ENCODE measurements around the gene PRMT6.
A peak's percentile ranks its signal among the peaks of the same experiment; 100 is the strongest.

Gene PRMT6

DNA sequence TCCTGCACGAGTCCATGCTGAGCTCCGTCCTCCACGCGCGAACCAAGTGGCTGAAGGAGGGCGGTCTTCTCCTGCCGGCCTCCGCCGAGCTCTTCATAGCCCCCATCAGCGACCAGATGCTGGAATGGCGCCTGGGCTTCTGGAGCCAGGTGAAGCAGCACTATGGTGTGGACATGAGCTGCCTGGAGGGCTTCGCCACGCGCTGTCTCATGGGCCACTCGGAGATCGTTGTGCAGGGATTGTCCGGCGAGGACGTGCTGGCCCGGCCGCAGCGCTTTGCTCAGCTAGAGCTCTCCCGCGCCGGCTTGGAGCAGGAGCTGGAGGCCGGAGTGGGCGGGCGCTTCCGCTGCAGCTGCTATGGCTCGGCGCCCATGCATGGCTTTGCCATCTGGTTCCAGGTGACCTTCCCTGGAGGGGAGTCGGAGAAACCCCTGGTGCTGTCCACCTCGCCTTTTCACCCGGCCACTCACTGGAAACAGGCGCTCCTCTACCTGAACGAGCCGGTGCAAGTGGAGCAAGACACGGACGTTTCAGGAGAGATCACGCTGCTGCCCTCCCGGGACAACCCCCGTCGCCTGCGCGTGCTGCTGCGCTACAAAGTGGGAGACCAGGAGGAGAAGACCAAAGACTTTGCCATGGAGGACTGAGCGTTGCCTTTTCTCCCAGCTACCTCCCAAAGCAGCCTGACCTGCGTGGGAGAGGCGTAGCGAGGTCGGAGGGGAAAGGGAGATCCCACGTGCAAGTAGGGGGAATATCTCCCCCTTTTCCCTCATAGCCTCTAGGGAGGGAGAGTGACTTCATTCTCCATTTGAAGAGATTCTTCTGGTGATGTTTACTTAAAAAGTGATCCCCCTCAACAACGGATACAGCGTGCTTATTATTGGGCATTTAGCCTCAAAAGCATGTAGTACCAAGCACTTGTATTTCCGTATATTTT, 991 bp downstream of the PRMT6 start:
- Histone ChIP-seq H2AK5ac (ENCODE audit: low read depth, low read length) (peak overlapping the region; percentile 30), H3K4me2 (ENCODE audit: insufficient read depth, low read length, poor library complexity, severe bottlenecking) (peak overlapping the region; percentile 74), H3K27ac (replicated peaks; ENCODE audit: low read length) (peak overlapping the region; percentile 91), H3K9me3 (replicated peaks in 1 of 2; ENCODE audit: control insufficient read depth in 2 of 2, insufficient read depth in 1 of 2, low read depth in 1 of 2, low read length in 2 of 2) (no peaks in the 10 kb centered on the region), H3K14ac (ENCODE audit: low read length) (peak overlapping the region; percentile 100), H3K4me1 (ENCODE audit: control insufficient read depth in 2 of 2, insufficient read depth in 1 of 2, low read depth in 1 of 2, low read length in 2 of 2) (peaks cover 0 to 4% of the 10 kb centered on the region in 2 donors), H4K91ac (ENCODE audit: low read depth, low read length, poor library complexity) (no peak overlapping the region), H2BK120ac (ENCODE audit: low read depth, low read length) (peak overlapping the region; percentile 47), H3K27me3 (ENCODE audit: control insufficient read depth in 3 of 3, insufficient read depth in 3 of 3, low read depth in 1 of 3, low read length in 3 of 3) (no peaks in the 10 kb centered on the region), H3K4ac (ENCODE audit: low read length) (peak overlapping the region; percentile 81), H2BK12ac (ENCODE audit: low read length) (no peak overlapping the region), H3K4me3 (ENCODE audit: low read length in 2 of 2) (peak overlapping the region; percentile 74 to 99), H3K23ac (ENCODE audit: low read depth, low read length, poor library complexity) (peak overlapping the region; percentile 99), H2BK15ac (ENCODE audit: low read length) (peak overlapping the region; percentile 97), H3K9ac (ENCODE audit: low read depth, low read length, poor library complexity) (peak overlapping the region; percentile 100), H2BK5ac (ENCODE audit: low read length) (peak overlapping the region; percentile 93), H2AFZ (ENCODE audit: low read length) (peak overlapping the region; percentile 97), H3K79me1 (ENCODE audit: low read depth, low read length) (peaks cover 9% of the 10 kb centered on the region), H3K36me3 (replicated peaks in 1 of 2; ENCODE audit: control insufficient read depth in 2 of 2, insufficient read depth in 2 of 2, low read length in 2 of 2) (peaks cover 0 to 28% of the 10 kb centered on the region in 2 donors), H4K8ac (ENCODE audit: low read depth, low read length) (peak overlapping the region; percentile 52), H3K18ac (ENCODE audit: low read length) (peak overlapping the region; percentile 100)
- no CpG with 5 or more reads among the region's 55 CpGs for WGBS, 2 donors (ENCODE audit: extremely low coverage in 2 of 2, insufficient read length in 2 of 2, insufficient replicate concordance in 1 of 2)
- DNase-seq (ENCODE audit: low spot score): peak; percentile 41

DNA sequence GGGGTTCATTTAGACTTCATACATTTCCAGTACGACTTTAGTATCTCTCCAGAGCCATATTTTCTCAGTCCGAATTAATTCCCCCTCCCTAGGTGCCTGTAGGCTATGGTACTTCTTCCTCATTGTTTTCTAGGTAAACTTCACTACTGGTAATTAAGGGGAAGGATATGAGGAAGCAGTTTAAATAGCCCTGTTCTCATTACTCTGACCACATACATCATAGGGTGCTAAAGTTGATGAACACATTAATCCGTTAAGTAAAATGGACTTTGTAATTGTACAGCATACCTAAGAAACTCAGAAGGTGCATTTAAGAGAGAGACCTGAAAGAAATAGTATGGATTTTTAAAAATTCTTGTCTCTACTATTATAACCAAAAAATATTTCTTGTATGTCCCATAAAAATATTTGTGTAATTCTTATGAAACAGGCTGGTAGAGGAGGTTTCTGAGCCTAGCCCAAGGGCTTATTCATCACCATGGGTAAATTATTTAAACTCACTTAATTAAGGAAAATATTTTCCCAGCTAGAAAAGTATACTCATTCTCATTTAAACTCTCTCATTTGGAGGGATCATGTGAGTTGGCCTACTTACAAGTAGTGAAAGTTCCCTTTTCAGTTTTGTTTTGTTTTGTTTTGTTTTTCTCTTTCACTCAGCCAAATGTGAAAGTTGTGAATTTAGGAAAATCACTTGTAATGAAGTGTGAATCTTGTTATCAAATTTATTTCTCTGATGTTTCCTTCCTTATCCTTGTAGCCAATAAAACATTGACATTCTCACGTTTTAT, 2.0 kb downstream of the PRMT6 start:
- Histone ChIP-seq H3K4me1 (ENCODE audit: control insufficient read depth in 2 of 2, insufficient read depth in 1 of 2, low read depth in 1 of 2, low read length in 2 of 2) (peaks cover 0 to 4% of the 10 kb centered on the region in 2 donors), H2BK15ac (ENCODE audit: low read length) (no peak overlapping the region), H3K4ac (ENCODE audit: low read length) (no peak overlapping the region), H4K8ac (ENCODE audit: low read depth, low read length) (no peak overlapping the region), H3K9ac (ENCODE audit: low read depth, low read length, poor library complexity) (no peak overlapping the region), H3K27me3 (ENCODE audit: control insufficient read depth in 3 of 3, insufficient read depth in 3 of 3, low read depth in 1 of 3, low read length in 3 of 3) (no peaks in the 10 kb centered on the region), H2BK12ac (ENCODE audit: low read length) (no peak overlapping the region), H3K79me1 (ENCODE audit: low read depth, low read length) (peaks cover 9% of the 10 kb centered on the region), H3K9me3 (replicated peaks in 1 of 2; ENCODE audit: control insufficient read depth in 2 of 2, insufficient read depth in 1 of 2, low read depth in 1 of 2, low read length in 2 of 2) (no peaks in the 10 kb centered on the region), H4K91ac (ENCODE audit: low read depth, low read length, poor library complexity) (no peak overlapping the region), H2AK5ac (ENCODE audit: low read depth, low read length) (no peak overlapping the region), H3K4me3 (ENCODE audit: low read length in 2 of 2) (no peak overlapping the region), H2BK5ac (ENCODE audit: low read length) (no peak overlapping the region), H3K14ac (ENCODE audit: low read length) (no peak overlapping the region), H3K18ac (ENCODE audit: low read length) (no peak overlapping the region), H3K27ac (replicated peaks; ENCODE audit: low read length) (no peak overlapping the region), H2AFZ (ENCODE audit: low read length) (no peak overlapping the region), H2BK120ac (ENCODE audit: low read depth, low read length) (no peak overlapping the region), H3K23ac (ENCODE audit: low read depth, low read length, poor library complexity) (no peak overlapping the region), H3K36me3 (replicated peaks in 1 of 2; ENCODE audit: control insufficient read depth in 2 of 2, insufficient read depth in 2 of 2, low read length in 2 of 2) (peaks cover 0 to 28% of the 10 kb centered on the region in 2 donors), H3K4me2 (ENCODE audit: insufficient read depth, low read length, poor library complexity, severe bottlenecking) (no peak overlapping the region)
- WGBS, 2 donors (ENCODE audit: extremely low coverage in 2 of 2, insufficient read length in 2 of 2, insufficient replicate concordance in 1 of 2): no CpG with 5 or more reads among the region's 4 CpGs
- DNase-seq (ENCODE audit: low spot score): no peak

DNA sequence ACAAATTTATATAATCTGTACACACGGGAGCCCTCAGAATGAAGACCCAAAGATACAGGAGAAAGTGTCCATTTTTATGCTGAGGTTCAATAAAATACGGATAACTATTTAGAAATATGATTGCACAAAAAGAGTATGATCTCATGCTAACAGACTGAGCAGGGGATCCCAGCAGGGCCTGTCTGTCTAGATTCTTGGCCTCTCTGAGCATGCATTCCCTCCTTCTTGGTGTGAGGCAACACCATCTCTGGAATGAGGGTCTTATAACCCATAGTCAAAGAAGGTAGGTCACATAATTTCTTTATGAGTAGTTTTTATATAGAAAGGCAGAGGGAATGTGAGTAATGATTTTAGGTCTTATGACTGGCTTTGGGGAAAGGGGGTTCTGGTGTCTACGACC, 5.4 kb downstream of the PRMT6 start:
- H2BK5ac ChIP-seq (ENCODE audit: low read length): no peak overlapping the region
- peaks cover 0 to 4% of the 10 kb centered on the region in 2 donors for H3K4me1 ChIP-seq (ENCODE audit: control insufficient read depth in 2 of 2, insufficient read depth in 1 of 2, low read depth in 1 of 2, low read length in 2 of 2)
- H3K79me1 ChIP-seq (ENCODE audit: low read depth, low read length): peaks cover 7% of the 10 kb centered on the region
- no peak overlapping the region for H3K4ac ChIP-seq (ENCODE audit: low read length)
- no peak overlapping the region for H2AFZ ChIP-seq (ENCODE audit: low read length)
- H2AK5ac ChIP-seq (ENCODE audit: low read depth, low read length): no peak overlapping the region
- H2BK12ac ChIP-seq (ENCODE audit: low read length): no peak overlapping the region
- WGBS, 2 donors (ENCODE audit: extremely low coverage in 2 of 2, insufficient read length in 2 of 2, insufficient replicate concordance in 1 of 2): no CpG with 5 or more reads among the region's 3 CpGs
- H3K18ac ChIP-seq (ENCODE audit: low read length): no peak overlapping the region
- no peaks in the 10 kb centered on the region for H3K9me3 ChIP-seq (replicated peaks in 1 of 2; ENCODE audit: control insufficient read depth in 2 of 2, insufficient read depth in 1 of 2, low read depth in 1 of 2, low read length in 2 of 2)
- H2BK15ac ChIP-seq (ENCODE audit: low read length): no peak overlapping the region
- H3K14ac ChIP-seq (ENCODE audit: low read length): no peak overlapping the region
- no peak overlapping the region for H4K8ac ChIP-seq (ENCODE audit: low read depth, low read length)
- H3K23ac ChIP-seq (ENCODE audit: low read depth, low read length, poor library complexity): no peak overlapping the region
- no peak overlapping the region for H2BK120ac ChIP-seq (ENCODE audit: low read depth, low read length)
- no peak overlapping the region for H4K91ac ChIP-seq (ENCODE audit: low read depth, low read length, poor library complexity)
- no peaks in the 10 kb centered on the region for H3K27me3 ChIP-seq (ENCODE audit: control insufficient read depth in 3 of 3, insufficient read depth in 3 of 3, low read depth in 1 of 3, low read length in 3 of 3)
- DNase-seq (ENCODE audit: low spot score): no peak
- H3K4me3 ChIP-seq (ENCODE audit: low read length in 2 of 2): no peak overlapping the region
- no peak overlapping the region for H3K27ac ChIP-seq (replicated peaks; ENCODE audit: low read length)
- H3K36me3 ChIP-seq (replicated peaks in 1 of 2; ENCODE audit: control insufficient read depth in 2 of 2, insufficient read depth in 2 of 2, low read length in 2 of 2): peaks cover 0 to 28% of the 10 kb centered on the region in 2 donors
- H3K9ac ChIP-seq (ENCODE audit: low read depth, low read length, poor library complexity): no peak overlapping the region
- H3K4me2 ChIP-seq (ENCODE audit: insufficient read depth, low read length, poor library complexity, severe bottlenecking): no peak overlapping the region

DNA sequence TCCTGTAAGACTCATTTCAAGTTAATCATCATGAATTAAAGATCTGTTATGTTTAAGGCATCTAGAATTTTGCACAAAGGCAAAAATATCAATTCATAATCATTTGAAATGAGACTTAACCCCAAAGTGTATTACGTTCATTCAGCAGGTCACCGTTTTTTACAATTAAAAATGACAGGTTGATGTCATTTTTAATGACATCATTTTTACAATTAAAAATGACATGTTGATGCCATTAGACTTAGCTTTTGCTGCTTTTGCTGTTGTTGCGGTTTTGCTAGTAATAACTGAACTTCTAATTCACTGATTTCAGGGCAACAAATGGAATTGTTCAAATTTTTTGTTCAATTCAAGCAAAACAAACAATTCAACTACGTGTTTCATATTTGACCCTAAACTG, 17.0 kb downstream of the PRMT6 start:
- Histone ChIP-seq H2BK120ac (ENCODE audit: low read depth, low read length) (no peak overlapping the region), H3K79me1 (ENCODE audit: low read depth, low read length) (no peaks in the 10 kb centered on the region), H3K4ac (ENCODE audit: low read length) (no peak overlapping the region), H3K4me2 (ENCODE audit: insufficient read depth, low read length, poor library complexity, severe bottlenecking) (no peak overlapping the region), H4K91ac (ENCODE audit: low read depth, low read length, poor library complexity) (no peak overlapping the region), H3K23ac (ENCODE audit: low read depth, low read length, poor library complexity) (no peak overlapping the region), H3K9me3 (replicated peaks in 1 of 2; ENCODE audit: control insufficient read depth in 2 of 2, insufficient read depth in 1 of 2, low read depth in 1 of 2, low read length in 2 of 2) (no peaks in the 10 kb centered on the region), H3K4me1 (ENCODE audit: control insufficient read depth in 2 of 2, insufficient read depth in 1 of 2, low read depth in 1 of 2, low read length in 2 of 2) (no peaks in the 10 kb centered on the region), H2BK5ac (ENCODE audit: low read length) (no peak overlapping the region), H3K27me3 (ENCODE audit: control insufficient read depth in 3 of 3, insufficient read depth in 3 of 3, low read depth in 1 of 3, low read length in 3 of 3) (no peaks in the 10 kb centered on the region), H3K9ac (ENCODE audit: low read depth, low read length, poor library complexity) (no peak overlapping the region), H2AFZ (ENCODE audit: low read length) (no peak overlapping the region), H2AK5ac (ENCODE audit: low read depth, low read length) (no peak overlapping the region), H3K14ac (ENCODE audit: low read length) (no peak overlapping the region), H3K36me3 (replicated peaks in 1 of 2; ENCODE audit: control insufficient read depth in 2 of 2, insufficient read depth in 2 of 2, low read length in 2 of 2) (no peaks in the 10 kb centered on the region), H2BK15ac (ENCODE audit: low read length) (no peak overlapping the region), H2BK12ac (ENCODE audit: low read length) (no peak overlapping the region), H4K8ac (ENCODE audit: low read depth, low read length) (no peak overlapping the region), H3K27ac (replicated peaks; ENCODE audit: low read length) (no peak overlapping the region), H3K18ac (ENCODE audit: low read length) (no peak overlapping the region), H3K4me3 (ENCODE audit: low read length in 2 of 2) (no peak overlapping the region)
- WGBS, 2 donors (ENCODE audit: extremely low coverage in 2 of 2, insufficient read length in 2 of 2, insufficient replicate concordance in 1 of 2): no CpG with 5 or more reads among the region's 4 CpGs
- no peak for DNase-seq (ENCODE audit: low spot score)

All from neuronal stem cell (in vitro differentiated cells).